ENCODE data around the gene DAAM1. TPM values are rescaled to one million over a fixed set of nuclear protein-coding genes. Genes with fewer than 3 reads are reported as not detected.

DAAM1 gene
- total RNA-seq, 3 donors from 2014 or later, result 50.1 to 95.9 (median 64.2) TPM

DNA sequence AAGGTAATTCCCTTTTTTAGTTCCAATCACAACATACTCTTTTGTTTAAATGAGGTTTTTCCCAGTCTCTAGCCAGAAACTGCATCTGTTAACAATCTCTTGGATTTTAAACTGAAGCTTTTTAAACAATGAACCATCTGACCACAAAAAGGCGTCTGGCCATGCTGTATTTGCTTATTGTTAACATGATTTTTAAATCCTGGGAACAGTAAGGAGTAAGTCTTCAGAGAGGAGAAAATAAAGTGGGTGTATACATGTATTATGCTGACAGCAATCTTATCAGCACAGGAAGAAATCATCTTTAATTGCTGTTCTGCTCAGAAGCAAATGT lies 106.2 kb downstream of the DAAM1 start:
- Histone ChIP-seq H3K4me1 (no peaks in the 10 kb centered on the region), H3K9me3 (no peaks in the 10 kb centered on the region), H3K4me3 (no peak overlapping the region), H3K36me3 (no peaks in the 10 kb centered on the region), H3K27me3 (no peaks in the 10 kb centered on the region), H3K27ac (peak overlapping the region; percentile 64 to 79)
- intact Hi-C loops (cut with DNase I; ENCODE audit: low total_unique reads), result no loop called here
- no peak for DNase-seq (ENCODE audit: low spot score in 2 of 2)
- no peak for TF ChIP-seq POLR2AphosphoS5 (IDR thresholded peaks at IDR 0.05)
- TF ChIP-seq, protein P1, sequence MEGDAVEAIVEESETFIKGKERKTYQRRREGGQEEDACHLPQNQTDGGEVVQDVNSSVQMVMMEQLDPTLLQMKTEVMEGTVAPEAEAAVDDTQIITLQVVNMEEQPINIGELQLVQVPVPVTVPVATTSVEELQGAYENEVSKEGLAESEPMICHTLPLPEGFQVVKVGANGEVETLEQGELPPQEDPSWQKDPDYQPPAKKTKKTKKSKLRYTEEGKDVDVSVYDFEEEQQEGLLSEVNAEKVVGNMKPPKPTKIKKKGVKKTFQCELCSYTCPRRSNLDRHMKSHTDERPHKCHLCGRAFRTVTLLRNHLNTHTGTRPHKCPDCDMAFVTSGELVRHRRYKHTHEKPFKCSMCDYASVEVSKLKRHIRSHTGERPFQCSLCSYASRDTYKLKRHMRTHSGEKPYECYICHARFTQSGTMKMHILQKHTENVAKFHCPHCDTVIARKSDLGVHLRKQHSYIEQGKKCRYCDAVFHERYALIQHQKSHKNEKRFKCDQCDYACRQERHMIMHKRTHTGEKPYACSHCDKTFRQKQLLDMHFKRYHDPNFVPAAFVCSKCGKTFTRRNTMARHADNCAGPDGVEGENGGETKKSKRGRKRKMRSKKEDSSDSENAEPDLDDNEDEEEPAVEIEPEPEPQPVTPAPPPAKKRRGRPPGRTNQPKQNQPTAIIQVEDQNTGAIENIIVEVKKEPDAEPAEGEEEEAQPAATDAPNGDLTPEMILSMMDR (IDR thresholded peaks at IDR 0.05), result no peak
- TF ChIP-seq POLR2A (IDR thresholded peaks at IDR 0.05), result no peak

DNA sequence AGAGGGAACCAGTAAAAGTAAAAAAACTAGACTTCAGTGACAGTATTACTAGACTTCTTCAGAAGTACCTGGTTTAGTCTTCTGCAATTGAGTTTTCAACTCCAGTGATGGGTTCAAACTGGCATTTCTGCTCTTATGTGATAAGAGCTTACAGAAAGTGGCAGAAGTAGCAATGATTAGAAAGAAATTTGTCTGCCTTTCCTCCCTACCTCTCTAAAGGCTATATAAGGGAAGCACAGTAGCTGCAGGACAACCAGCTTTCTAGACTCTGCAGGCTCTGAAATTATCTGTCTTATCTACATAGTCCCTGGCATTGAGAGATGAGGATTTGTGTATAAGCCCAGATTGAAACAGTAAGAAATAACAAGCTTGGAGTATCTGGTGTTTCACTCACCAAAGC lies 107.5 kb downstream of the DAAM1 start:
- H3K4me1 ChIP-seq, result no peaks in the 10 kb centered on the region
- intact Hi-C loops (cut with DNase I; ENCODE audit: low total_unique reads), result no loop called here
- H3K4me3 ChIP-seq, result no peak overlapping the region
- no peaks in the 10 kb centered on the region for H3K9me3 ChIP-seq
- H3K27ac ChIP-seq, result peak overlapping the region in 1 of 2 donors; percentile 79
- TF ChIP-seq POLR2A (IDR thresholded peaks at IDR 0.05) (no peak), POLR2AphosphoS5 (IDR thresholded peaks at IDR 0.05) (no peak)
- TF ChIP-seq, protein P1 (IDR thresholded peaks at IDR 0.05), result no peak
- no peaks in the 10 kb centered on the region for H3K27me3 ChIP-seq
- no peak for DNase-seq (ENCODE audit: low spot score in 2 of 2)
- H3K36me3 ChIP-seq, result no peaks in the 10 kb centered on the region

DNA sequence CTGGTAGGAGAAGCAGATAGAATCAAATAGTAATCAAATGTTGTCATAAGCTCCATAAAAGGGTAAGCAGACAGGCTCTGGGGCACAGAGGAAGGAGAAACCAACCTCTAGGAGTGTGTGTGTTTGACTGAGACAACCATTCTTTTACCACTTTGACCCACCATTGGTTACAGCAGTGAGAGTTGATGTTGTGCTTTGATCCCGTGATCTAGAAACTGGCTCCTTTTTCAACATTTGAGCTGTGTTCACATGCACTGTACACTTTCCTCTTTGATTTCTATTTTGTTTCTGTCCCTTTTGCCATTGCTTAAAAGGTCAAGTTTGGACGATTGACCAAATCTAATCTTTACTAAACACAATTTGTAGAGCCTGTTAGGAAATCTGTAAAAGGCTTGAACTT lies 108.0 kb downstream of the DAAM1 start:
- Histone ChIP-seq H3K9me3 (no peaks in the 10 kb centered on the region), H3K27ac (no peak overlapping the region), H3K4me1 (no peaks in the 10 kb centered on the region), H3K27me3 (no peaks in the 10 kb centered on the region), H3K4me3 (no peak overlapping the region), H3K36me3 (no peaks in the 10 kb centered on the region)
- intact Hi-C loops (cut with DNase I; ENCODE audit: low total_unique reads), result no loop called here
- no peak for DNase-seq (ENCODE audit: low spot score in 2 of 2)
- no peak for TF ChIP-seq POLR2A (IDR thresholded peaks at IDR 0.05)
- no peak for TF ChIP-seq POLR2AphosphoS5 (IDR thresholded peaks at IDR 0.05)
- TF ChIP-seq, protein P1 (IDR thresholded peaks at IDR 0.05), result no peak

DNA sequence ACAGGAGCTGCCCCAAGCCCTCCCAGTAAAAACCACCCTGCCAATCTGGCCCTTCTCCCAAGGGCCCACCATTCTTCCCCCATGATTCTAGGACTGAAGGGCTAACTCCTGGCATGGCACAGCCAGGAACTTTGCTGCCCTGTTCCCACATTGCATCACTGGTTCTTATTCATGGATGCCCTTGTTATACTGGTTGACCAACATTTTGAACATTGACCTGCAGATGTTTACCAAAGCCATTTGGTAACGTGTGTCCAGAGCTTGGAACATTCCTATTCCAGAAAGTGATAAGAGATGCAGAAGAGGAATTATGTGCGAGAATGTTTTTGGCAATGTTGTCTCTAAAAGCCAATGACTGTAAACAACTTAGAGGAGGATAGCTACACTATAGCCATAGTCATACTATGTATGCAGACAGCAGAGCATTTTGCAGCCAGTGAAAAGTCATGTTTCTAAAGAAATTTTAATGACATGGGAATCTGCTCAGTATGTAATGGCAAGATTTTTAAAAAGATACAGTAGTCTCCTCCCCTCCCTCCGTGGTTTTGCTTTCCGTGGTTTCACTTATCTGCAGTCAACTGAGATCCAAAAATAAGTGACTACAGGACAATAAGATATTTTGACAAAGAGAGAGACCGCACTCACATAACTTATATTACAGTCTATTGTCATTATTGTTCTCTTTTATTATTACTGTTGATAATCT lies 108.8 kb downstream of the DAAM1 start:
- TF ChIP-seq, protein P1 (IDR thresholded peaks at IDR 0.05), result no peak
- no peak for TF ChIP-seq POLR2A (IDR thresholded peaks at IDR 0.05)
- no peak for TF ChIP-seq POLR2AphosphoS5 (IDR thresholded peaks at IDR 0.05)
- intact Hi-C loops (cut with DNase I; ENCODE audit: low total_unique reads), result no loop called here
- Histone ChIP-seq H3K27me3 (no peaks in the 10 kb centered on the region), H3K9me3 (no peaks in the 10 kb centered on the region), H3K4me1 (no peaks in the 10 kb centered on the region), H3K4me3 (no peak overlapping the region), H3K27ac (no peak overlapping the region), H3K36me3 (no peaks in the 10 kb centered on the region)
- no peak for DNase-seq (ENCODE audit: low spot score in 2 of 2)

DNA sequence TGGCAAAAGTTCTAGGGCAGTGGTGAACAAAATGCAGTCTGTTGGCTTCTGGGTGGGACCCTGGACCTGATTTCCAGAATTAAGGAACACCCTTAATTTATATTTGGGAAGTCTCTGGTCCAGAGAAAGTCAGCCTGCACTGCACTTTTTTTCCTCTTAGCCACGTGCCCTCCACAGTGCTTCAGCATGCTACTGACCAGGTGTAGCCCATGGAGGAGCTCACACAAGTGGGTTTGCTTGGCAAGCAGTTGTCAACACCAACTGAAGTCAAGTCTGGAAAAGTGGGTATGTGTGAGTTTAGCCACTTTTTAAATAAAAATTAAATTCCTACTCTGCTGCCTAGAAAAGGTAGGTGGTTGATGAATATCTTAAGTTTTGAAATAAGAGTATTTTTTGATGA lies 111.3 kb downstream of the DAAM1 start:
- Histone ChIP-seq H3K9me3 (no peaks in the 10 kb centered on the region), H3K4me1 (no peaks in the 10 kb centered on the region), H3K27ac (no peak overlapping the region), H3K27me3 (no peaks in the 10 kb centered on the region), H3K36me3 (no peaks in the 10 kb centered on the region), H3K4me3 (no peak overlapping the region)
- intact Hi-C loops (cut with DNase I; ENCODE audit: low total_unique reads), result no loop called here
- TF ChIP-seq POLR2A (IDR thresholded peaks at IDR 0.05) (no peak), POLR2AphosphoS5 (IDR thresholded peaks at IDR 0.05) (no peak)
- TF ChIP-seq, protein P1 (IDR thresholded peaks at IDR 0.05), result no peak
- no peak for DNase-seq (ENCODE audit: low spot score in 2 of 2)

Data from breast epithelium (tissue), 4 donors.